Heart left ventricle (tissue), 13 donors: ENCODE measurements around the gene TNNC1.

Experiments used
- CTCF ChIP-seq, 12 donors: fragments of 200-600 bp; sonication (generic) in 4 of 12; IDR thresholded peaks; one replicate each; pipeline versions ENCODE4 v1.5.0 to v1.8.0; 2018 to 2022; ENCODE audit warnings: antibody characterized with exemption in 12 of 12, mild to moderate bottlenecking in 5 of 12
- POLR2A ChIP-seq, 2 donors: fragments of 450-650 bp; IDR thresholded peaks; one replicate each; pipeline ENCODE4 v1.6.1; 2017; ENCODE audit warnings: antibody characterized with exemption in 2 of 2, mild to moderate bottlenecking in 2 of 2, moderate library complexity in 2 of 2
- donor health status: ischemic (EF 13 %, LVEDD 7.1; RV severe dilation, severe dysfunction).
- donor health status: DM: no; HTN: yes; CAD: no.
- donor health status: DM: no; HTN: no; CAD: no.
- donor health status: ischemic (EF 25% LVEDD 6.9; RV normal size, moderate dysfunction).
- donor health status: ischemic (EF 25% LVEDD 5.7; RV mildly dilated, moderate dysfunction).
- donor health status: ischemic (EF 35%, LVEDD 5.7; RV mildly dilated, moderate dysfunction).
- donor health status: nonischemic (EF 11% LVEDD 7.7; RV severe dilation, severe dysfunction).
- donor health status: DM: yes; HTN: yes; CAD: no.
- donor health status: PGD.
- donor health status: ischemic (EF 29% LVEDD 5.4; RV normal size, mild dysfunction).
- donor health status: nonischemic (EF 23%, LVEDD 6.1; RV moderate dilation, normal function).

- TF ChIP-seq CTCF (IDR thresholded peaks at IDR 0.05), result no peak
- TF ChIP-seq POLR2A (IDR thresholded peaks at IDR 0.05), result no peak
Measured at GRCh38 chr3:52473026-52473425, 19.2 kb upstream of the TNNC1 start.
